SK-N-SH treated with all-trans-retinoic acid at 6 μM for 48 hours (cell line): ENCODE results near the gene PPP2R1B.

Experiments
- ARNTL ChIP-seq: fragments of 450-650 bp; formaldehyde crosslinking; IDR thresholded peaks from 2 replicates; pipeline ENCODE4 v1.5.0; 2020; ENCODE audit warnings: low read depth, mild to moderate bottlenecking, moderate library complexity, borderline replicate concordance
- BACH2 ChIP-seq: fragments of 250-450 bp; sonication (Bioruptor Pico); IDR thresholded peaks from 2 replicates; pipeline ENCODE4 v1.9.0; 2021; ENCODE audit warnings: mild to moderate bottlenecking, borderline replicate concordance
- CSDC2 ChIP-seq: fragments of 250-450 bp; sonication (Bioruptor Pico); IDR thresholded peaks from 2 replicates; pipeline ENCODE4 v1.5.0; 2020; ENCODE audit warnings: mild to moderate bottlenecking, moderate library complexity
- ESRRG ChIP-seq: fragments of 250-450 bp; sonication (Bioruptor Pico); IDR thresholded peaks from 2 replicates; pipeline ENCODE4 v1.6.1; 2021; ENCODE audit warnings: mild to moderate bottlenecking
- ISL1 ChIP-seq: fragments of 250-450 bp; sonication (Bioruptor Pico); IDR thresholded peaks from 2 replicates; pipeline ENCODE4 v2.1.2; 2022; ENCODE audit warnings: mild to moderate bottlenecking, moderate library complexity
- OSR1 ChIP-seq: fragments of 250-450 bp; sonication (Bioruptor Pico); IDR thresholded peaks from 2 replicates; pipeline ENCODE4 v1.8.0; 2022; ENCODE audit warnings: moderate library complexity, mild to moderate bottlenecking, inconsistent platforms
- PATZ1 ChIP-seq: fragments of 250-450 bp; sonication (Bioruptor Pico); IDR thresholded peaks from 2 replicates; pipeline ENCODE4 v1.8.0; 2020; ENCODE audit warnings: mild to moderate bottlenecking, moderate library complexity, borderline replicate concordance
- ZFP3 ChIP-seq: fragments of 250-450 bp; sonication (Bioruptor Pico); IDR thresholded peaks from 2 replicates; pipeline ENCODE4 v1.5.0; 2020; ENCODE audit warnings: mild to moderate bottlenecking, moderate library complexity
- ZFP30 ChIP-seq: fragments of 450-650 bp; formaldehyde crosslinking; IDR thresholded peaks from 2 replicates; pipeline ENCODE4 v1.5.0; 2022; ENCODE audit warnings: mild to moderate bottlenecking, moderate library complexity
- ZNF70 ChIP-seq: fragments of 450-650 bp; formaldehyde crosslinking; IDR thresholded peaks from 2 replicates; pipeline ENCODE4 v1.5.0; 2020; ENCODE audit warnings: mild to moderate bottlenecking, moderate library complexity
- TF ChIP-seq, protein P1 (sequence below): fragments of 250-450 bp; sonication (Bioruptor Pico); IDR thresholded peaks from 2 replicates; pipeline ENCODE4 v1.5.1; 2020; ENCODE audit warnings: low read depth, mild to moderate bottlenecking, moderate library complexity

GRCh38 chr11:111700162-111700561 lies 66.0 kb downstream of the PPP2R1B start:
- TF ChIP-seq BACH2 (CRISPR knock-in tag) (no peak), CSDC2 (CRISPR knock-in tag) (no peak), ZFP30 (CRISPR knock-in tag) (no peak), ZNF70 (CRISPR knock-in tag) (no peak), ISL1 (CRISPR knock-in tag) (no peak), PATZ1 (CRISPR knock-in tag) (no peak), ESRRG (CRISPR knock-in tag) (no peak), ARNTL (CRISPR knock-in tag) (no peak), ZFP3 (no peak), OSR1 (no peak)
- TF ChIP-seq, protein P1, sequence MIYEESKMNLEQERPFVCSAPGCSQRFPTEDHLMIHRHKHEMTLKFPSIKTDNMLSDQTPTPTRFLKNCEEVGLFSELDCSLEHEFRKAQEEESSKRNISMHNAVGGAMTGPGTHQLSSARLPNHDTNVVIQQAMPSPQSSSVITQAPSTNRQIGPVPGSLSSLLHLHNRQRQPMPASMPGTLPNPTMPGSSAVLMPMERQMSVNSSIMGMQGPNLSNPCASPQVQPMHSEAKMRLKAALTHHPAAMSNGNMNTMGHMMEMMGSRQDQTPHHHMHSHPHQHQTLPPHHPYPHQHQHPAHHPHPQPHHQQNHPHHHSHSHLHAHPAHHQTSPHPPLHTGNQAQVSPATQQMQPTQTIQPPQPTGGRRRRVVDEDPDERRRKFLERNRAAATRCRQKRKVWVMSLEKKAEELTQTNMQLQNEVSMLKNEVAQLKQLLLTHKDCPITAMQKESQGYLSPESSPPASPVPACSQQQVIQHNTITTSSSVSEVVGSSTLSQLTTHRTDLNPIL = no peak
